ENCODE results near the gene AGFG2.

Gene AGFG2

DNA sequence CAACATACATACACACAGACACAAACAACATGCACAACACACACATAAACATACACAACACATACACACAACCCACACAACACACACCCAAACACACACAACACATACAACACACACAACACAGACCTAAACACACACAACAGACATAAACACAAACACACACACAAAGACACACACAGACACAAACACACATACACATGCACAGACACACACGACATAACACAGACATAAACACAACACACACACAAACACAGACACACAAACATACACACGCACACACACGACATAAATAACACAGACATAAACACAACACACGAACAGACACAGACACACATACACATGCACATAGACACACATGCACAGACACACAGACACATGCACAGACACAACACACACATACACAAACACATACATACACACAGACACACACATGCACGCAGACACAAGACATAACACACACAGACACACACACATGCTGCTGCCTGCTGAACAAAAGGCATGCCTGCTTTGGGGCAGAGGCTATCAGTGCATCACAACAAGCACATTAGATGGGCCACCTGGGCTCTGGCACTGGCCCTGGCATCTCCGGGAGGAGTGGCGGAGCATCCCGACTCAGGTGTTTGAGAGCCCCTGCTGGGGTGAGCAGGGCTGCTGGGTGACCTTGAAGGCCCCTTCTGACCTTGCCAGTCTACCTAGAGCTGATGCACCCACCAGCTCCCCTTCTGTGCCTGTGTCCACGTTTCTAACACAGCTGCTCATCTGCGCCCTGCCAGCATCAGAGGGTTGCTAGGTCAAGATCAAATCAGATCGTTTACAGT lies 41.7 kb downstream of the AGFG2 start:
- Mint-ChIP-seq H3K9me3 (no peaks in the 10 kb centered on the region), H3K36me3 (peaks cover 24% of the 10 kb centered on the region)
- ATAC-seq, result no peak

DNA sequence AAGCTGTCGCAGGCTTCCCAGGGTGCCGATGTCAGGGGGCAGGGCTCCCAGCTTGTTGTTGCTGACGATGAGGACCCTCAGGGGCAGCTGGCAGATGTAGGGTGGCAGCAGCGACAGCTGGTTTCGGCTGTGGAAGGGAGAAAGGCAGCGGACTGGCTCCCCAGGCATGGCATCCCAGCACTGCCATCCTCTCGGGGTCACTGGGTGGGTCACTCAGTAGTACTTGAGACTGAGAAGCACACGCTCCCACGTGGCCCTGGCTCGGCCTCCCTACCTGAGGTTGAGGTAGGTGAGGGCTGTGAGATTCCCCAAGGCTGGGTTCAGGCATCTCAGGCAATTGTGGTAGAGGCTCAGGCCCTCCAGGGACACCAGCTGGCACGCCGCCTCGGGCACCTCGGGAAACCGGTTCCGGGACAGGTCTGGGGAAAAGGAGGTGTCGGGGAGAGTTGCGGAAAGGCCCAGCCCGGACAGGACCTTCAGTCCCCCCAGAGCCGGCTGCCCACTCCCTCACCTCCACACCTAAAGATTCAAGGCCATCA lies 43.1 kb downstream of the AGFG2 start:
- DNase-seq (ENCODE audit: low spot score in 2 of 2) (no peak), ATAC-seq (no peak)
- peaks cover 33% of the 10 kb centered on the region for H3K36me3 Mint-ChIP-seq
- peak overlapping the region; percentile 93 for H3K27ac Mint-ChIP-seq
- H3K9me3 Mint-ChIP-seq, result no peaks in the 10 kb centered on the region
- H3K4me1 Mint-ChIP-seq, result peaks cover 44% of the 10 kb centered on the region
- peak overlapping the region; percentile 97 for H3K4me3 Mint-ChIP-seq

More for the DNA sequence above, 41.7 kb downstream of the AGFG2 start:
- peaks cover 36% of the 10 kb centered on the region for H3K4me1 Mint-ChIP-seq
- H3K4me3 Mint-ChIP-seq, result no peak overlapping the region
- DNase-seq (ENCODE audit: low spot score in 2 of 2), result no peak
- no peak overlapping the region for H3K27ac Mint-ChIP-seq

DNA sequence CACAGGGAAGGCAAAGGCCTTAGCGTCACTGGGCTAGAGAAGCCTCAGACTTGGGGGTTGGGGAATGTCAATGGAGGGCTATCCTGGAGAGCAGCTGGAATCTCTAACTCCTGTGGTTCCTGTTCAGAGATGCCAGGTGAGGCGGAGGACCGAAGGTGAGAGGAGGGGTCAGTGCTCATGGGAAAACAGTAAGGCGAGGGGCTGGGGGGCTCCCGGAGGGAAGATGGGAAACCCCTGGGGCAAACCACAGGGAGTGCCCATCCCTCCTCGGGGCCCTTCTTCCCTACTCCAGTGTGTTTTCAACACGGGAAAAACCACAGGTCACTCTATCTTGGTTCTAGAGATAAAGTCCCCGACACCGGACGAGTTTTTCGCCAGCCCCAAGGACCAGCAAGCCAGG lies 43.6 kb downstream of the AGFG2 start:
- H3K36me3 Mint-ChIP-seq, result peaks cover 33% of the 10 kb centered on the region
- no peak for ATAC-seq
- peak overlapping the region; percentile 97 for H3K4me3 Mint-ChIP-seq
- no peaks in the 10 kb centered on the region for H3K9me3 Mint-ChIP-seq
- H3K4me1 Mint-ChIP-seq, result peaks cover 44% of the 10 kb centered on the region
- DNase-seq (ENCODE audit: low spot score in 2 of 2), result no peak
- H3K27ac Mint-ChIP-seq, result peak overlapping the region; percentile 93

DNA sequence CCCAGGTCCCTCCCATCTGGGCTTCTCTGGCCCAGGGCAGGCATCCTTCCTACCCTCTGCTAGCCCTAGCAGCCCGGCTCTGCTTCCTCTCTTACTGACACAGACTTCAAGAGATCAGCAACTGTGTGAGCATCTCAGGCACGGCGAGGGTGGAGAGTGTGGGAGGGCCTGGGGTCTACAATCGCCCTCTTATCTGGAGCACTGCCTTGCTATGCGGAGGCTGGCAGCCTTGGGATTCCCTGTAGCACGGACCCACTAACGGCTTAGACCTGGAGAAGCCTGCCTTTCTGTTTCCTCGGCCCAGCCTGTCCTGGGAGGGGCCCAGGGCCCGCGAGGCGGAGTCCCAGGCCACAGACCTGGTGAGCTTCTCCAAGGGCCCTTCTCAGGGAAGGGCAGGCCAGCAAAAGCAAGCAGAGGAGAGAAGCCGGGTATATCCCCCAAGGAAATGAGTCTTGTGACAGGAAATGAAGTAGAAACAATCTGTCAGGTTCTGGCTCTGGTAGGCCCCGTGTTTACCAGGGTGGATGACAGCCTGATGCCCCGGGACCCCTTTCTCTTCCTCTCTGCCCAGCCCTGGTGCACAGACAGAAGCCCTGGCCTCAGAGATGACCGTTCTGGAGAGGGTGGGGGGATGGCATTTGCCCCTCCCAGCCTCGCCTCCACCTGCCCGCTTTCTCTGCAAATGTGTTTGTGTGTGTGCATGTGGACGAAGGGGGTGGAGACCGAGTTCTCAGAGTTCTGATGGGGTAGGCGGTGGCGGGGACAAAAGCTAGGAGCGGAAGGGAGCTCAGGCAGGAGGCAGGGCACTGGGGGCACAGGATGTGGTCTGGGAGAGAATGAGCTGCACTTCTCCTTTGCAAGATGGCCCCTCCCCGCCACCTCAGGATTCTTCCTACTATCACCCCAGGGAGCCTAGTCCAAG lies 44.4 kb downstream of the AGFG2 start:
- Mint-ChIP-seq H3K4me1 (peaks cover 44% of the 10 kb centered on the region), H3K9me3 (no peaks in the 10 kb centered on the region), H3K27ac (peak overlapping the region; percentile 93), H3K4me3 (peak overlapping the region; percentile 97), H3K36me3 (peaks cover 33% of the 10 kb centered on the region)
- DNase-seq (ENCODE audit: low spot score in 2 of 2) (peak; percentile 45 to 82), ATAC-seq (peak; percentile 29)

DNA sequence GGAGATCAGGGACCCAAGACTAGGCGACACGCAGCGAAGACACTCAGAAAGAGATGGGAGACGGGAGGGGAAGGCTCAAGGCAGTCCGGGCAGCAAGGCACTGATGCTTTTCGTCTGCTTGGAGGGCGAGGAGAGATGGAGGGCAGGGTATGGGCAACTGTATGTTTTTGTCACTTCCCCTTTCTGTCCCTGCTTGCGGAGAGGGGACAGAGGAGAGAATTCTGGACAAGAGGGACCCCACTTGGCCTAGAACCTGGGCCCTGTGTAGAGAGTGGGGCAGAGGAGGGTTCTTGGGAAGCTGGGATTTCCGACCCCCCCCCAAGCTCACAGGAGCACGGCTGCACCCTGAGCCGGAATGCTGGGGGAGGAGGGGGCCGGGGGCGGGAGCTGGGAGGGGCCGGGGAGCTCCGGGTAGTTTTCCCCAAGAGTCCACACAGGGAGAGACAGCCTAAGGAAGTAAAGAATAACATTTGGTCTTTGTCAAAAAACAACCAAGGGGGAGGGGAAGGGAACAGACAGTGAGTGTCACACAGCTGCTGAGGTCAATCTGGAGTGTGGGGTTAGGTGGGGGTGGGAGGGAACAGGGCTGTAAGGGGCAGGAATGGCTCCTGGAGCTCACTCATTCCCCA lies 45.2 kb downstream of the AGFG2 start:
- ATAC-seq, result no peak
- peaks cover 33% of the 10 kb centered on the region for H3K36me3 Mint-ChIP-seq
- peaks cover 44% of the 10 kb centered on the region for H3K4me1 Mint-ChIP-seq
- no peak for DNase-seq (ENCODE audit: low spot score in 2 of 2)
- H3K9me3 Mint-ChIP-seq, result no peaks in the 10 kb centered on the region
- peak overlapping the region; percentile 97 for H3K4me3 Mint-ChIP-seq
- peak overlapping the region; percentile 93 for H3K27ac Mint-ChIP-seq

GRCh38 chr7:100584683-100585510 lies 45.9 kb downstream of the AGFG2 start:
- ATAC-seq, result no peak
- H3K4me3 Mint-ChIP-seq, result peak overlapping the region; percentile 97
- H3K9me3 Mint-ChIP-seq, result no peaks in the 10 kb centered on the region
- H3K36me3 Mint-ChIP-seq, result peaks cover 33% of the 10 kb centered on the region
- DNase-seq (ENCODE audit: low spot score in 2 of 2), result no peak
- peak overlapping the region; percentile 93 for H3K27ac Mint-ChIP-seq
- peaks cover 44% of the 10 kb centered on the region for H3K4me1 Mint-ChIP-seq

DNA sequence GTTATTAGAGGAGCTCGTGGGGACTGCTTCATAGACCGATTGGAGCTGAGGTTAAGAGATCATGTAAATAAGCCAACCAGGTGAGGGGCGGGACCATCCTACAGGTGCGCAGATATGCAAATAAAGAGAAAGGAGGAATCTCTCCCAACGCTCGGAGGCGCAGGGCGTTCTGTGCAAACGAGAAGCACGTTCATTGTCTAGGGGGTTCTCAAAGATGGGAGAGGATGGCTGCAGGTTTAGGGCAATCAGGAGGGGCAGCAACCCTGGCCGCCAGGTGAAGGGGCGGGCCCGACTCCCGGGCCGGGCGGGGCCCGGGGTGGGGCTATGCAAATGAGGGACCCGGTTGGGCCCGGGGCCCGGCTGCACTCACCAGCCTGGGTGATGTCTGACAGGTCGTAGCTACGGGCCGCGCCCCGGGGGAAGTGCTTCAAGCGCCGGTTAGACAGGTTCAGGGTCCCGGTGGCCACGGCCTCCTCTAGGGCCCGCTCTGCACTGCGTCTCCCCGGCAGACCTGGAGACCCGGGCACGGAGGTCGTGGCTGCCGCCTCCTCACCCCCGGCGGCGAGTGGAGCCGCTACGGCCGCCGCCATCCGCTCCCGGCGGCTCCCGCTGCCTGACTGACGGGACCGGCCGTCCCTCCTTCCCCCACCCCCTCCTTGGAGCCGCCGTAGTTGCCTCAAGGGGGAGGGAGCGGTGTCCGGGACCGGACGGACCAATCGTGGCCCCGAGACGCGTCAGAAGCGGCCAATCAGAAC lies 46.7 kb downstream of the AGFG2 start, which contains the start of gene LRCH4:
Gene LRCH4, minus strand, starts transcription at position 619 of the 755 bp plus-strand sequence. Its CDS starts 29 bp downstream, at position 590.
- Mint-ChIP-seq H3K4me3 (peak within 1 kb of the TSS; percentile 97), H3K9me3 (no peaks in the 10 kb centered on the region), H3K36me3 (peaks cover 33% of the 10 kb centered on the region), H3K4me1 (peaks cover 44% of the 10 kb centered on the region), H3K27ac (peak within 1 kb of the TSS; percentile 93)
- ATAC-seq (peak; percentile 35), DNase-seq (ENCODE audit: low spot score in 2 of 2) (peak in 1 of 2 donors; percentile 38)

DNA sequence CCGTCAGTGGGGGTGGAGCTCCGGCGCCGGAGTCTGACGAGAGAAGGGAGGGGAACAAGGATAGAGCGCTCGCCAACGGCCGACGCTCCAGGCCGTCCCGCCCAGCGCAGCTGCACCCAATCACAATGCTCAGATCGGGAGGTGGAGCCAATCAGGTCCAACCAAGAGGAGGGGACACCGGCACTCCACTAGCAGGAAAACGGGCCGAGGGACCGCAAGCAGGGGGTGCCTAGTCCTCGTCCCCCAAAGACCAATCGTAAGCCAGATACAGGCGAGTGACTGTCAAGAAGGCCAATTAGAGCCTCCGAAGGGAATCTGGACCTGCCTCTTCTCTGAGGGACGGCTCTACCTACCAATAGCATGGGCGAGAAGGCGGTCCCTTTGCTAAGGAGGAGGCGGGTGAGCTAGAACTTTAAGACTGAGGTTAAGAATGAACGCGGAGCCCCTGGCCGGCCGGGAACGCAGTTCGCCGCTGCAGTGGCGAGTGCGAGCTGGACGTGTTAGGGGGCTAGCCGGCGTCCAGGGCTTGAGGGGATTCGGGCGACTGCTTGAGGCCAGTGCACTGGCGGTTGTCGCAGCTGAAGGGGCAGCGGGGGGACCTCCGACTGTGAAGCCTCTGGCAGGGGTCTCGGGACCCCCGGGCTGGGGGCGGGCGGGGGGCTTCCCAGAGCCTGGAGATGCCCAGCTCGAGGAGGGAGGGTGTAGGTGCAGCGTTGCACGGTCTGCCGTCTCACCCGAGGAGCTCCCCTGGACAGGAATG lies 47.4 kb downstream of the AGFG2 start, which contains the start of gene FBXO24:
Gene FBXO24, plus strand, starts transcription at position 63 of the 760 bp plus-strand sequence. Its CDS starts 298 bp downstream, at position 361.
- Mint-ChIP-seq H3K9me3 (no peaks in the 10 kb centered on the region), H3K27ac (peak within 1 kb of the TSS; percentile 93), H3K4me3 (peak within 1 kb of the TSS; percentile 97), H3K36me3 (peaks cover 33% of the 10 kb centered on the region), H3K4me1 (peaks cover 44% of the 10 kb centered on the region)
- peak; percentile 89 for ATAC-seq
- DNase-seq (ENCODE audit: low spot score in 2 of 2), result peak; percentile 96 to 100

GRCh38 chr7:100588438-100588837 lies 49.4 kb downstream of the AGFG2 start:
- no peak for DNase-seq (ENCODE audit: low spot score in 2 of 2)
- H3K4me1 Mint-ChIP-seq, result peaks cover 30% of the 10 kb centered on the region
- H3K4me3 Mint-ChIP-seq, result peak overlapping the region; percentile 97
- peaks cover 28% of the 10 kb centered on the region for H3K36me3 Mint-ChIP-seq
- no peak for ATAC-seq
- no peak overlapping the region for H3K27ac Mint-ChIP-seq
- H3K9me3 Mint-ChIP-seq, result no peaks in the 10 kb centered on the region

GRCh38 chr7:100589341-100589947 lies 50.4 kb downstream of the AGFG2 start:
- Mint-ChIP-seq H3K9me3 (no peaks in the 10 kb centered on the region), H3K4me1 (peaks cover 20% of the 10 kb centered on the region), H3K36me3 (peaks cover 20% of the 10 kb centered on the region), H3K27ac (no peak overlapping the region), H3K4me3 (no peak overlapping the region)
- DNase-seq (ENCODE audit: low spot score in 2 of 2), result no peak
- ATAC-seq, result no peak

DNA sequence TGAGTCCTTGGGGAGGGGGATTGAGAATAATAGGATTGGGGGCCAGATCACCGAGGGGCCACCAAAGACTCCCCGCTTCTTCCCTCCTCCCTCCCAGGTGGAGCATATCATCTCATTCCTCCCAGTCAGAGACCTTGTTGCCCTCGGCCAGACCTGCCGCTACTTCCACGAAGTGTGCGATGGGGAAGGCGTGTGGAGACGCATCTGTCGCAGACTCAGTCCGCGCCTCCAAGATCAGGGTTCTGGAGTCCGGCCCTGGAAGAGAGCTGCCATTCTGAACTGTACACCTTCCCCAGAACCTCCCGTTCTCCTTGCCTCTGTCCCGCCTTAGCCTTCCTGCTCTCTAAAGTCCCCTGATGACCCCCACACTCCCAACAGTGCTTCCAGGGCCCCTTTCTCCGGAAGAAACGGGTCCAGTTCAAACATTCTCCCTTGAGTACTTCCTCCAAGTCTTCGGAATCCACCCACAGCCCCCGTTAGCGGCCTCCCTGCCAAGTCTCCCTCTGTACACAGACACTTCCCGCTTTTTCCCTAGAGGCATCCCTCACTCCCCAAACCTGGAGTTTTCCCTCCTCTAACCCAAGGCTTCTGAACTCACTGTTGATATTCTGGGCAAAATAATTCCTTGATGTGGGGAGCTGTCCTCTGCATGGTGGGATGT lies 51.2 kb downstream of the AGFG2 start:
- H3K36me3 Mint-ChIP-seq, result peaks cover 13% of the 10 kb centered on the region
- H3K4me3 Mint-ChIP-seq, result no peak overlapping the region
- no peak overlapping the region for H3K27ac Mint-ChIP-seq
- DNase-seq (ENCODE audit: low spot score in 2 of 2), result no peak
- H3K4me1 Mint-ChIP-seq, result peaks cover 13% of the 10 kb centered on the region
- ATAC-seq, result no peak
- no peaks in the 10 kb centered on the region for H3K9me3 Mint-ChIP-seq

DNA sequence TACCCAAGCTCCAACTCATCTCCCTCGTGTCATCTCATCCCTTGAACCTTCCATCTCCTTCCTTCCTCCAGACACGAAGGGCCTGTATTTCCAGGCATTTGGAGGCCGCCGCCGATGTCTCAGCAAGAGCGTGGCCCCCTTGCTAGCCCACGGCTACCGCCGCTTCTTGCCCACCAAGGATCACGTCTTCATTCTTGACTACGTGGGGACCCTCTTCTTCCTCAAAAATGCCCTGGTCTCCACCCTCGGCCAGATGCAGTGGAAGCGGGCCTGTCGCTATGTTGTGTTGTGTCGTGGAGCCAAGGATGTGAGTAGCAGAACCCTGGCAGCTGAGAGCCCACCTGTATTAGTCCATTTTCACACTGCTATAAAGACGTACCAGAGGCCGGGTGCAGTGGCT lies 52.6 kb downstream of the AGFG2 start:
- no peaks in the 10 kb centered on the region for H3K9me3 Mint-ChIP-seq
- no peak overlapping the region for H3K27ac Mint-ChIP-seq
- H3K4me1 Mint-ChIP-seq, result peaks cover 2% of the 10 kb centered on the region
- H3K4me3 Mint-ChIP-seq, result no peak overlapping the region
- H3K36me3 Mint-ChIP-seq, result no peaks in the 10 kb centered on the region
- DNase-seq (ENCODE audit: low spot score in 2 of 2) (no peak), ATAC-seq (no peak)

Measured in stimulated activated effector memory CD8-positive, alpha-beta T cell treated with anti-CD3 and anti-CD28 coated beads, Interleukin-12 subunit alpha, Interleukin-12 subunit beta, amount 100 ng/mL, for 72 hours (primary cell).